Fibroblast of skin of right biceps (primary cell): ENCODE data around the gene NKD2.

Experiments used
- DNase-seq: peaks from one replicate; pipeline ENCODE4 v3.0.0-alpha.2; 2013

NKD2 gene

DNA sequence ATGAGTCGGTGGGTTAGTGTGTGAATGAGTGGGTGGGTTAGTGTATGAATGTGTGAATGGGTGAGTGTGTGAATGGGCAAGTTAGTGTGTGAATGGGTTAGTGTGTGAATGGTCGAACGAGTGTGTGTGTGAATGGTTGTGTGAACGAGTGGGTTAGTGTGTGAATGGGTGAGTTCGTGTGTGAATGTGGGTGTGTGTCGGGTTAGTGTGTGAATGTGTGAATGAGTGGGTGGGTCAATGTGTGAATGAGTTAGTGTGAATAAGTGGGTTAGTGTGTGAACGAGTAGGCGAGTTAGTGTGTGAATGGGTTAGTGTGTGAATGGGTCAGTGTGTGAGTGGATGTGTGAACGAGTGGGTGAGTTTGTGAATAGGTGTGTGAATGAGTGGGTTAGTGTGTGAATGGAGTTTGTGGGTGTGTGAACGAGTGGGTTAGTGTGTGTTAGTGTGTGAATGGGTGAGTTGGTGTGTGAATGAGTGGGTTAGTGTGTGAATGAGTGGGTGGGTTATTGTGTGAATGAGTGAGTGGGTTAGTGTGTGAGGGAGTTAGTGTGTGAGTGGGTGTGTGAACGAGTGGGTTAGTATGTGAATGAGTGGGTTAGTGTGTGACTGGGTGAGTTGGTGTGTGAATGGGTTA, 38.8 kb downstream of the NKD2 start:
- no peak for DNase-seq

DNA sequence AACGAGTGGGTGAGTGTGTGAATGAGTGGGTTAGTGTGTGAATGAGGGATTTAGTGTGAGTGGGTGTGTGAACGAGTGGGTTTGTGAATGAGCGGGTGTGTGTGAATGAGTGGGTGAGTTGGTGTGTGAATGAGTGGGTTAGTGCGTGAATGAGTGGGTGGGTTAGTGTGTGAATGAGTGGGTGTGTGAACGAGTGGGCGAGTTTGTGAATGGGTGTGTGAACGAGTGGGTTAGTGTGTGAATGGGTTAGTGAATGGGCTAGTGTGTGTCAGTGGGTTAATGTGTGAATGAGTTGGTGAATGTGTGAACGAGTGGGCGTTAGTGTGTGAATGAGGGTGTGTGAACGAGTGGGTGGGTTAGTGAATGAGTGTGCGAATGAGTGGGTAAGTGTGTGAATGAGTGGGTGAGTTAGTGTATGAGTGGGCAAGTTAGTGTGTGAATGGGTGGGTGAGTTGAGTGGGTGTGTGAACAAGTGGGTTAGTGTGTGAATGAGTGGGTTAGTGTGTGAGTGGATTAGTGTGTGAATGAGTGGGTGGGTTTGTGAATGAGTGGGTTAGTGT, 39.6 kb downstream of the NKD2 start:
- DNase-seq: no peak

- no peak for DNase-seq
These were observed 40.5 kb downstream of the NKD2 start for GRCh38 chr5:1048861-1049838.

DNA sequence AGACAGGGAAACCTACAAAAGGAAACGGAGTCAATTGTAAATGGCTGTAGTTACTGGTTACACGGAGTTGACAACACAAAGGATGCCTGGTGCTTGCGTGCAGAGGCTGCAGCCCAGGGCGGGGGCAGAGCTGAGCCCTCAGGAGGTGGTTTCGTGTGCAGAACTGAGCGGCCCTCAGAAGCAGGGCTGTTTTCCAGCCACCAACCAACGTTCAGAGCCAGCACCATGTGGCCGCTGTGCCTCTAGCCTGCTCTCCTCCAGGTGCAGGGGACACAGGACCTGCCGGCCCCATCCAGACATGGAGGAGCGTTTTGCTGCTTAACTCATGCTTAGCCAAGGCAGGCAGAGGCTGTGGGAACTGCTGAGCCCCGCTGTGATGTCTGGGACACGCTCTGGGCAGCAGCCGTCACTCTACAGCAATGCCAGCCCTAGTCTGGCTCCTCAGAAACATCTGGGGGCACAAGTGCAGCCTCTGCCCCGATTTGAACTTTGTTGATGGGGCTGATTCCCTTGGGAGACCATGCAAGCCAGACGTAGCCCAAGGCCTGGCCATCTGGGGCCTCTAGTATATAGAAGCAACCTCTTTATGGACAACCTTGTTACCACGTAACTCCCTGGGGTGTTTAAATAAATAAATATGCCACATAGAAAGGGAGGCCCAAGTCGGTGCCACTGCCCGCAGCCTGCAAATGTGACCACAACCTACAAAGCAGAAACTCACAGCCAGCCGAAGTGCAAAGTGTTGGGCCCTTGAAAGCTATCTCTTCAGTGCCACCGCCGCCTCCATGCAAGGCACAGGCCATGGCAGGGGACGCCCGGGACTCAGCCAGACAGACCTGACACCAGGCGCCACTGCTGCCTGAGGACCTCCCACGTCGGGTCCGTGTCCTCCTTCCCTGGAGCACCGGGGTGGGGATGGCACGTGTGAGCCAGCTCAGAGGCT, 42.1 kb downstream of the NKD2 start:
- no peak for DNase-seq

DNA sequence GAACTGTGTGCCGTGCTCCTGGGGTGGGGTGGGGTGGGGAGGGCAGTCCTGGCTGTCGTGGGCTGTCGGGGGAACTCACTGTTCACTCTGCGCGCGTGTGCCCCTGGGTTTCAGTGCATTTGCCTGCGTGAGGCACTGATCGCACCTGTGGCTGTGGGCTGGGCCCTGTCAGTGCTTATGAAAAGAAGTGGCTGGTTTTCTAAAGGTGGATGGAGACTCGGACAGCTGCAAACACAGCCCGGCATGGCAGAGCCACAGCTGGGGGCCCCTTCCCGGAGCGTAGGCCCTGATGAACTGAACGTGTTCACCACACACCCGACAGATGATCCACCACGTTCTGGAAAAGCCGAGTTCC, 42.7 kb downstream of the NKD2 start:
- no peak for DNase-seq

- DNase-seq: no peak
These were observed 43.5 kb downstream of the NKD2 start for GRCh38 chr5:1052076-1052475.

DNA sequence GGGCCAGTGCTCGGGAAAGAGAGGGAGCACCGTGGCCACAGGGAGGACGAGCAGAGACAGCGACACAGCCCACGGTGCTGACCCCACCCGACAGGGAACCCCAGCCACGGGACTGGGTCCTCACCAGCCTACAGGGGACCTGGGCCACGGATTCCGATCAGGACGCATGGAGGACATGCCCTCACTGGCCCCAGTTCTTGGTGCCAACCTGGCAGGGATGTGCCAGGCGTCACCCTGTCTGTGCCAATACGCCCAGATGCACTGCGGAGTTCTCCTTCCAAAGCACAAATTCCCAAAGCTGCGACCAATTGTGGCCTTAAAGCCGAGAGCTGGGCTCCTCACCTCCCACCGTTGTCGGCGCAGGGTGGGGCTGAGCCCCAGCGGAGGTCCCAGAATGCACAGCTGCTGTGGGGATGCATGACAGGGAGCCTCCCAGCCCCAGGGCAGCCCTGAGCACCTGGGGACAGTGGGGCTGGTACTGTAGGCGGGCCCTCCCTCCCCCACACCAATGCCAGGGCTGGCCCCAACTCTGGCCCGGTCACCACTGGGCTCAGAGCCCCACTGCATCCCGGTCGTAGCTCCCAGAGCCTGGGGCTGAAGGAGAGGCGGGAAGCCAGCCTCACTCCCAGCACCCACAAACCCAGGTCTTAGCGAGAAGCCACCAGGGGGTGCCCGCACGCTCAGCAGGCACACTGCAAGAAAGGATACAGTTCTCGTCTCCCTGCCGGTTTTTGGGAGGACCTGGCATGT, 44.2 kb downstream of the NKD2 start:
- DNase-seq: peak; percentile 11

GRCh38 chr5:1053391-1054017, 44.9 kb downstream of the NKD2 start:
- DNase-seq: peak; percentile 70

DNA sequence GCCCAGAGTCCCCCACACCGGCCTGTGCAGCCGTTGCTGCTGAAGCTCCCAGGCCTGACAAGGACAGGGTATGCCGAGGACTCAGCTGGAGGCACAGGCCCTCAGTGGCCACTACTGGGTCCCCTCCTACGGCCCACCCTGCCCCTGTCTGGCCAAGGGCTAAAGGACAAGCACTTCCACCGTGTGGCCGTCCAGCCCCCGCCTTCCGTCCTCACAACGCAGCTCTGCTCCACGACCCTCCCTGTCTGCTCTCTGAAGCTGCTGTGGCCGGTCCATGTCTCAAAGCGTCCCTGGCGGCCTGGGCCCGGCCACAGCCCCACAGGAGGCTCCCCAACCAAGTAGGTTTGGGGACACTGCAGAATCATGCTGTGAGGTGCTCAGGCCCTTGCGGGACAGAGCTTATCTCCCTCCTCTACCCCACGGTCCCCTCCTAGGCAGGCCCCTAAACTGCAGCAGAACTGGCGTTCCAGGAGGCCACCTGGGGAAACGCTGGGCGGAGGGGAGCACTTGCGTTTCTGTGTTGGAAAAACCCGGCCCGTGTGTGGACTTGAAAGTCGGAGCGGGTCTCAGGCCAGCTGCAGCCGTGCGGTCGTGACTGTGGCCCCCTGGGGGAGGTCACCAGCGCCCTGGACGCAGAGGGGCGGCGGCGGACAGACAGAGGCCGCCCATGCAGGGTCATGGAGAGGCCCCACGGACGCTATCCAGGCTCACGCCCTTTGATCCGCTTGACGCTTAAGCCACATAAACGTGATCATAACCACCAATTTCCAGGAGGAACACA, 45.6 kb downstream of the NKD2 start:
- no peak for DNase-seq

GRCh38 chr5:1054799-1055775, 46.5 kb downstream of the NKD2 start:
- DNase-seq: no peak

GRCh38 chr5:1055896-1056610, 47.5 kb downstream of the NKD2 start:
- no peak for DNase-seq

DNA sequence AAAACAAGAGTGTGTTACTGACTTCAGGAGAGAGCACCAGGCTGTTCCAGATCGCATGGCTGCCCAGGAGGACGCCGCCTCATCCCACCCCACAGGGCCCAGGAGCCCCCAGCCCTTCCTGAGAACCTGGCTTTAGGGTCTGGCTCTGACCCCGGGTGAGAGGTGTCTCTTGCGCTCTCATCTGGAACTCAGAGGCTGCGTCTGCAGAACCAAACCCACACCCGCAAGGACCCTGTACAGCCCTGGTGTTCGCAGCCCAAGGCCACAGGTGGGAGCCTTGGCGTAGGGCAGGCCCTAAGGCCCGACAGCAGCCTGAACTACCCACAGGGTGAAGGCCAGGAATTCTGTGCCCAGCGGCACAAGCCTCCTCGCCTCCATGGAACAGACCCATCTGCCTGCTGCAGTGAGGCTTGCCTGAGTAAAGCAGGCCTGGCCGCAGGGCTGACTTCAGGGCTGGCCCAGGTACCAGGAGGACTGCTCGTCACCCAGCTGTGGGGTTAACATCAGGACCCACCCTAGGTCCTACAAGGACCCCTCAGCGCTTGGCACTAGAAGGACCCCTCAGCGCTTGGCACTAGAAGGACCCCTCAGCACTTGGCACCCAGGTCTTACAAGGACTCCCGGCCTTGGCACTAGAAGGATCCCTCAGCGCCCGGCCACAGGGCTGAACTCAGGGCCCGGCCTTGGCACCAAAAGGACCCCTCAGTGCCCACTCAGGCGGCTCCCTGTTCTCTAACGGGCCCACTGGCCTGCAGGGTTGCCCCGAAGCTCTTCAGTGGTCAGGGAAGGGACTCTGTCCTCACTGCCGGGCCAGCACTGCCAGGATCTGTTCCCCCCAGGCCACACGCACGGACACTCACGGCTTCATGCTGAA, 48.2 kb downstream of the NKD2 start:
- DNase-seq: no peak

GRCh38 chr5:1057485-1058082, 49.0 kb downstream of the NKD2 start:
- no peak for DNase-seq

- no peak for DNase-seq
These were observed 49.7 kb downstream of the NKD2 start for GRCh38 chr5:1058083-1058945.

GRCh38 chr5:1058988-1059883, 50.6 kb downstream of the NKD2 start:
- DNase-seq: no peak
